ENCODE data around the gene ANO5. TPM values are rescaled to one million over a fixed set of nuclear protein-coding genes. Genes with fewer than 3 reads are reported as not detected.

ANO5 gene, protein sequence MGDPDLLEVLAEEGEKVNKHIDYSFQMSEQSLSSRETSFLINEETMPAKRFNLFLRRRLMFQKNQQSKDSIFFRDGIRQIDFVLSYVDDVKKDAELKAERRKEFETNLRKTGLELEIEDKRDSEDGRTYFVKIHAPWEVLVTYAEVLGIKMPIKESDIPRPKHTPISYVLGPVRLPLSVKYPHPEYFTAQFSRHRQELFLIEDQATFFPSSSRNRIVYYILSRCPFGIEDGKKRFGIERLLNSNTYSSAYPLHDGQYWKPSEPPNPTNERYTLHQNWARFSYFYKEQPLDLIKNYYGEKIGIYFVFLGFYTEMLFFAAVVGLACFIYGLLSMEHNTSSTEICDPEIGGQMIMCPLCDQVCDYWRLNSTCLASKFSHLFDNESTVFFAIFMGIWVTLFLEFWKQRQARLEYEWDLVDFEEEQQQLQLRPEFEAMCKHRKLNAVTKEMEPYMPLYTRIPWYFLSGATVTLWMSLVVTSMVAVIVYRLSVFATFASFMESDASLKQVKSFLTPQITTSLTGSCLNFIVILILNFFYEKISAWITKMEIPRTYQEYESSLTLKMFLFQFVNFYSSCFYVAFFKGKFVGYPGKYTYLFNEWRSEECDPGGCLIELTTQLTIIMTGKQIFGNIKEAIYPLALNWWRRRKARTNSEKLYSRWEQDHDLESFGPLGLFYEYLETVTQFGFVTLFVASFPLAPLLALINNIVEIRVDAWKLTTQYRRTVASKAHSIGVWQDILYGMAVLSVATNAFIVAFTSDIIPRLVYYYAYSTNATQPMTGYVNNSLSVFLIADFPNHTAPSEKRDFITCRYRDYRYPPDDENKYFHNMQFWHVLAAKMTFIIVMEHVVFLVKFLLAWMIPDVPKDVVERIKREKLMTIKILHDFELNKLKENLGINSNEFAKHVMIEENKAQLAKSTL
- 9.9 and 16.5 TPM in 2 replicates for total RNA-seq (ENCODE audit: low replicate concordance)

DNA sequence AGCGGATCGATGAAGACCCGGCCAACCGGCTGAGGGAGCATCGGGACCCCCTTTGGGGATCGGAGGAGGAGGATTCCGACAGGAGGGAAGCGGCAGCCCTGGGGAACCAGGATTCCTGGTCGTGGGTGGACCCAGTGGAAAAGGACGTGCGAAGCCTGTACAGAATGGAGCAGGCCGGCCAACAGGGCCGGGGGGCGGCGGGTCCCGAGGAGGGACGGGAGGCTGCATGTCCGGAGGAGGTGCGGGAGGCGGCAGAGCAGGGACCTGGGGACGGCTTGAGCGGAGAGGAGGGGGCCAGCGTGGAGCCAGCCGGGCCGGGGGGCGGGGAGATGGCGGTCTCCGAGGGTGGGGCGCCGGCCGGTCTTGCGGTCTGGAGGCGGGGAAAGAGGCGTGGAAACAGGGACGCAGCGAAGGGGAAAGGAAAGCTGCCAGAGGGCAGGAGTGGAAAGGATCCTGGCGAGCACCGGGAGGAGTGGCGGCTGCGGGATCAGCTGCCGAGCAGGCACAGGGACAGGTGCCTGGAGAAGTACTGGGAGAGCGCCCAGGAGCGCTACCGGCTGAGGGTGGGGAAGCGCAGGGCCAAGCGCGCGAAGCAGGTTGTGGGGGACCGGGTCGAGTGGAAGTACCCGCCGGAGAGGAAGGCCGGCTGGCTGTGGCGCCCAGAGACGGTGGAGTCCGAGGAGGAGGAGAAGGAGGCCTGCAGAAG, at the start of gene ANO5:
ANO5 (plus strand) TSS at position 444 of the 706 bp plus-strand sequence. CDS start 408 bp downstream, outside the sequence.
- H2AFZ ChIP-seq (replicated peaks): peak within 1 kb of the TSS; percentile 89
- H3K4me2 ChIP-seq: peak within 1 kb of the TSS; percentile 89
- peaks cover 9% of the 10 kb centered on the region for H3K4me1 ChIP-seq
- H3F3A ChIP-seq (ENCODE audit: low read depth): peaks cover 13% of the 10 kb centered on the region
- no peaks in the 10 kb centered on the region for H3K27me3 ChIP-seq
- peak; percentile 87 for DNase-seq (ENCODE audit: low spot score)
- Mint-ChIP-seq H3K4me1 (peaks cover 13% of the 10 kb centered on the region), H3K27me3 (ENCODE audit: insufficient read depth, low read depth) (peaks cover 8% of the 10 kb centered on the region), H3K36me3 (peaks cover 2% of the 10 kb centered on the region), H3K4me3 (peak within 1 kb of the TSS; percentile 95), H3K27ac (peak within 1 kb of the TSS; percentile 90), H3K9me3 (no peaks in the 10 kb centered on the region)
- no peaks in the 10 kb centered on the region for H3K9me3 ChIP-seq (ENCODE audit: low read depth)
- peaks cover 22% of the 10 kb centered on the region for H3K79me2 ChIP-seq (ENCODE audit: low read depth)
- H3K27ac ChIP-seq: no peak within 1 kb of the TSS
- H3K9ac ChIP-seq: peak within 1 kb of the TSS; percentile 24
- no peaks in the 10 kb centered on the region for H3K36me3 ChIP-seq
- peak within 1 kb of the TSS; percentile 73 for H3K4me3 ChIP-seq
- H4K20me1 ChIP-seq (ENCODE audit: low read depth): peaks cover 10% of the 10 kb centered on the region
- TF ChIP-seq EZH2 (IDR thresholded peaks at IDR 0.05): peak; percentile 27
- TF ChIP-seq, protein P1, sequence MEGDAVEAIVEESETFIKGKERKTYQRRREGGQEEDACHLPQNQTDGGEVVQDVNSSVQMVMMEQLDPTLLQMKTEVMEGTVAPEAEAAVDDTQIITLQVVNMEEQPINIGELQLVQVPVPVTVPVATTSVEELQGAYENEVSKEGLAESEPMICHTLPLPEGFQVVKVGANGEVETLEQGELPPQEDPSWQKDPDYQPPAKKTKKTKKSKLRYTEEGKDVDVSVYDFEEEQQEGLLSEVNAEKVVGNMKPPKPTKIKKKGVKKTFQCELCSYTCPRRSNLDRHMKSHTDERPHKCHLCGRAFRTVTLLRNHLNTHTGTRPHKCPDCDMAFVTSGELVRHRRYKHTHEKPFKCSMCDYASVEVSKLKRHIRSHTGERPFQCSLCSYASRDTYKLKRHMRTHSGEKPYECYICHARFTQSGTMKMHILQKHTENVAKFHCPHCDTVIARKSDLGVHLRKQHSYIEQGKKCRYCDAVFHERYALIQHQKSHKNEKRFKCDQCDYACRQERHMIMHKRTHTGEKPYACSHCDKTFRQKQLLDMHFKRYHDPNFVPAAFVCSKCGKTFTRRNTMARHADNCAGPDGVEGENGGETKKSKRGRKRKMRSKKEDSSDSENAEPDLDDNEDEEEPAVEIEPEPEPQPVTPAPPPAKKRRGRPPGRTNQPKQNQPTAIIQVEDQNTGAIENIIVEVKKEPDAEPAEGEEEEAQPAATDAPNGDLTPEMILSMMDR (IDR thresholded peaks at IDR 0.05): no peak

DNA sequence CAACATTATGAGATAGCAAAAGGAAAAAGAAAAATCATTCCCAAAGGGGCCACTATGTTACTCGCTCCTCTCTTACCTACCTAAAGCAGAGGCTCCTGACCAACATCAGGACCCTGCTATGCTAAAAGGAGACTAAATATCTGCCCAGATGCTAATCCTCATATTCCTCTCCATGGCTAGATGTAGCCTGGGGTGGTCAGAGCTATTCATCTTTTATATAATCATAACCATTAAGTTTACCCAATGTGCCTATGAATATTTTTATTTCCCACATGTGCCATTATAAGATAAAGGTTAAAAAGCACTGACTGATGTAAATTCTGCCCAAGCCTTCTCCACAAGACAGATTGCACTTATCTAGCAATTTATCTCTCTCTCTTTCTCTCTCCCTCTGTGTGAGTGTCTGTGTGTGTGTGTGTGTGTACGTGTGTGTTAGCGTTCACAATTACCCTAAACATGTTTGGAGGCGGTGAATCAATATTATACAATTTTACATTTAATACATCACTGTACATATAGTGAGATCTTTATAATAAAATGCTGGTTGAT, 41.2 kb upstream of the ANO5 start:
- Mint-ChIP-seq H3K9me3 (no peaks in the 10 kb centered on the region), H3K4me3 (no peak overlapping the region)
- H3K79me2 ChIP-seq (ENCODE audit: low read depth): no peaks in the 10 kb centered on the region

DNA sequence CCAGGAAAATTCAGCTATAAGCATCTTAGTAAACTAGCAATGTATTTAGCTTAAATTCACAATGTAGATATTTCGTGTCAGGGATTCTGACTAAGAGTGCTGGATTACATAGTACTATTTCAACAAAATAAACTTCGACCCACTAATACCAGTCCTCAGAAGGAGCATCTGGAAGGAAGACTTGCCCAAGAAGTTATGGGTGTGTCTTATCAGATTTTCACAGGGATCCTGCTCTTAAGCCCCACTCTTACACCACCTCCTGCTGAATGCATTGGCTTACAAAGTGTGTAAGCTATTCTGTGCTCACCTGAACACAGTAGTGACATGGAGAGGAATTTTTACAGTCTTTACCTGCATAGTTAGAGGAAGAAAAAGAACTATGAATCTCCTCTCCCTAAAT, 35.4 kb upstream of the ANO5 start:
- no peaks in the 10 kb centered on the region for H3K36me3 Mint-ChIP-seq
- H3K4me1 Mint-ChIP-seq: no peaks in the 10 kb centered on the region
- no peak overlapping the region for H3K9ac ChIP-seq
- no peaks in the 10 kb centered on the region for H3F3A ChIP-seq (ENCODE audit: low read depth)
- no peak for TF ChIP-seq EZH2phosphoT487 (IDR thresholded peaks at IDR 0.05)
- no peak for TF ChIP-seq EZH2 (IDR thresholded peaks at IDR 0.05)
- TF ChIP-seq, protein P1 (IDR thresholded peaks at IDR 0.05): no peak
- no peak overlapping the region for H2AFZ ChIP-seq (replicated peaks)
- H4K20me1 ChIP-seq (ENCODE audit: low read depth): no peaks in the 10 kb centered on the region
- H3K4me3 Mint-ChIP-seq: no peak overlapping the region
- no peaks in the 10 kb centered on the region for H3K79me2 ChIP-seq (ENCODE audit: low read depth)
- H3K9me3 Mint-ChIP-seq: no peaks in the 10 kb centered on the region
- H3K36me3 ChIP-seq: no peaks in the 10 kb centered on the region
- no peaks in the 10 kb centered on the region for H3K4me1 ChIP-seq
- DNase-seq (ENCODE audit: low spot score): no peak
- H3K27ac ChIP-seq: no peak overlapping the region
- peaks cover 4% of the 10 kb centered on the region for H3K27me3 Mint-ChIP-seq (ENCODE audit: insufficient read depth, low read depth)
- no peak overlapping the region for H3K4me2 ChIP-seq
- no peak overlapping the region for H3K27ac Mint-ChIP-seq
- no peak overlapping the region for H3K4me3 ChIP-seq
- H3K9me3 ChIP-seq (ENCODE audit: low read depth): no peaks in the 10 kb centered on the region
- no peaks in the 10 kb centered on the region for H3K27me3 ChIP-seq

More for the DNA sequence above, 41.2 kb upstream of the ANO5 start:
- Histone ChIP-seq H3K36me3 (no peaks in the 10 kb centered on the region), H3K4me1 (no peaks in the 10 kb centered on the region), H3K9ac (no peak overlapping the region), H3K4me3 (no peak overlapping the region), H4K20me1 (ENCODE audit: low read depth) (no peaks in the 10 kb centered on the region), H3F3A (ENCODE audit: low read depth) (no peaks in the 10 kb centered on the region), H3K27ac (no peak overlapping the region), H2AFZ (replicated peaks) (no peak overlapping the region), H3K27me3 (no peaks in the 10 kb centered on the region), H3K4me2 (no peak overlapping the region), H3K9me3 (ENCODE audit: low read depth) (no peaks in the 10 kb centered on the region)
- no peak for TF ChIP-seq EZH2phosphoT487 (IDR thresholded peaks at IDR 0.05)
- TF ChIP-seq, protein P1 (IDR thresholded peaks at IDR 0.05): no peak
- no peak for TF ChIP-seq EZH2 (IDR thresholded peaks at IDR 0.05)
- no peak for DNase-seq (ENCODE audit: low spot score)
- H3K27ac Mint-ChIP-seq: no peak overlapping the region
- H3K27me3 Mint-ChIP-seq (ENCODE audit: insufficient read depth, low read depth): no peaks in the 10 kb centered on the region
- no peaks in the 10 kb centered on the region for H3K4me1 Mint-ChIP-seq
- no peaks in the 10 kb centered on the region for H3K36me3 Mint-ChIP-seq

Data from neural progenitor cell (in vitro differentiated cells).